Neutrophil (primary cell): ENCODE data around the gene CPS1.

Experiments
- H3K27ac ChIP-seq: fragments of 200-600 bp; sonication (generic); 2 replicates; pipeline ENCODE4 v1.5.1; 2016; ENCODE audit warnings: mild to moderate bottlenecking, moderate library complexity
- H3K27me3 ChIP-seq: fragments of 200-600 bp; sonication (generic); 2 replicates; pipeline ENCODE4 v1.6.0; 2016; ENCODE audit warnings: mild to moderate bottlenecking
- H3K36me3 ChIP-seq: fragments of 200-600 bp; sonication (generic); 2 replicates; pipeline ENCODE4 v1.5.1; 2017
- H3K4me1 ChIP-seq, 2 experiments: fragments of 200-600 bp in 1 of 2; sonication (generic) in 1 of 2; 1 replicate in 1 of 2; 2 replicates in 1 of 2; pipeline versions ENCODE4 v1.5.1 to v1.6.1; 2013 to 2016; ENCODE audit warnings: low read depth in 1 of 2, low read length in 1 of 2, mild to moderate bottlenecking in 1 of 2, moderate library complexity in 1 of 2; ENCODE audit not compliant: control insufficient read depth in 1 of 2, insufficient read depth in 1 of 2
- H3K4me3 ChIP-seq, 2 experiments: fragments of 200-600 bp in 1 of 2; sonication (generic) in 1 of 2; 1 replicate in 1 of 2; 2 replicates in 1 of 2; pipeline ENCODE4 v1.5.1; 2013 to 2016; ENCODE audit warnings: low read depth in 1 of 2, low read length in 1 of 2, mild to moderate bottlenecking in 1 of 2, moderate library complexity in 1 of 2
- H3K9me3 ChIP-seq: fragments of 200-600 bp; sonication (generic); 2 replicates; pipeline ENCODE4 v1.5.1; 2016
- CTCF ChIP-seq: fragments of 200-600 bp; sonication (generic); IDR thresholded peaks from 2 replicates; pipeline ENCODE4 v1.5.1; 2016; ENCODE audit warnings: antibody characterized with exemption

Gene CPS1

GRCh38 chr2:210620456-210620855 lies 64.1 kb downstream of the CPS1 start:
- H3K27me3 ChIP-seq: no peaks in the 10 kb centered on the region
- no peak overlapping the region for H3K27ac ChIP-seq
- TF ChIP-seq CTCF: no peak
- H3K4me3 ChIP-seq: no peak overlapping the region
- no peaks in the 10 kb centered on the region for H3K4me1 ChIP-seq
- H3K36me3 ChIP-seq: no peaks in the 10 kb centered on the region
- no peaks in the 10 kb centered on the region for H3K9me3 ChIP-seq

- TF ChIP-seq CTCF: no peak
- Histone ChIP-seq H3K4me1 (no peaks in the 10 kb centered on the region), H3K4me3 (no peak overlapping the region), H3K27me3 (no peaks in the 10 kb centered on the region), H3K36me3 (no peaks in the 10 kb centered on the region), H3K9me3 (no peaks in the 10 kb centered on the region), H3K27ac (no peak overlapping the region)
These were observed 67.1 kb downstream of the CPS1 start for GRCh38 chr2:210623506-210623905.

- Histone ChIP-seq H3K9me3 (no peaks in the 10 kb centered on the region), H3K27me3 (no peaks in the 10 kb centered on the region), H3K4me3 (no peak overlapping the region), H3K36me3 (no peaks in the 10 kb centered on the region), H3K27ac (no peak overlapping the region), H3K4me1 (no peaks in the 10 kb centered on the region)
- no peak for TF ChIP-seq CTCF
These were observed 70.5 kb downstream of the CPS1 start for GRCh38 chr2:210626849-210627248.

GRCh38 chr2:210630873-210631560 lies 74.6 kb downstream of the CPS1 start:
- Histone ChIP-seq H3K36me3 (no peaks in the 10 kb centered on the region), H3K4me3 (no peak overlapping the region), H3K4me1 (no peaks in the 10 kb centered on the region), H3K27ac (no peak overlapping the region), H3K9me3 (no peaks in the 10 kb centered on the region), H3K27me3 (no peaks in the 10 kb centered on the region)
- no peak for TF ChIP-seq CTCF

- TF ChIP-seq CTCF: no peak
- Histone ChIP-seq H3K4me3 (no peak overlapping the region), H3K27ac (no peak overlapping the region), H3K36me3 (no peaks in the 10 kb centered on the region), H3K4me1 (no peaks in the 10 kb centered on the region), H3K27me3 (no peaks in the 10 kb centered on the region), H3K9me3 (no peaks in the 10 kb centered on the region)
These were observed 77.3 kb downstream of the CPS1 start for GRCh38 chr2:210633699-210634098.
